ENCODE measurements around the gene RELN. TPM values are rescaled to one million over a fixed set of nuclear protein-coding genes. Genes with fewer than 3 reads are reported as not detected.

The RELN gene
- total RNA-seq, 1 experiment from 2014 or later, result 0.20 TPM

GRCh38 chr7:103748680-103749079, 240.8 kb downstream of the RELN start:
- no peak for ATAC-seq
- peaks cover 4% of the 10 kb centered on the region; the same call in 1 of the 2 replicates for H3K27me3 ChIP-seq (ENCODE audit: insufficient read depth, low read length)
- H3K27ac ChIP-seq (ENCODE audit: low read depth, low read length), result no peak overlapping the region
- no peak overlapping the region for H3K4me3 ChIP-seq (replicated peaks in 1 of 2; ENCODE audit: low read depth in 1 of 2, low read length in 2 of 2)
- no peaks in the 10 kb centered on the region for H3K79me2 ChIP-seq (ENCODE audit: insufficient read depth, low read length)
- no peaks in the 10 kb centered on the region for H3K9me3 ChIP-seq (ENCODE audit: control insufficient read depth in 1 of 2, insufficient read depth in 1 of 2, low read depth in 1 of 2, low read length in 2 of 2)
- no peak for DNase-seq (ENCODE audit: low read depth, low spot score)
- H3K36me3 ChIP-seq (ENCODE audit: control insufficient read depth in 1 of 2, insufficient read depth in 2 of 2, low read length in 2 of 2), result no peaks in the 10 kb centered on the region
- no TSS peak for BruUV-seq (replicated peaks)
- H2AFZ ChIP-seq (ENCODE audit: low read depth, low read length, poor library complexity, severe bottlenecking), result no peak overlapping the region
- H3K4me1 ChIP-seq (ENCODE audit: control insufficient read depth in 1 of 2, insufficient read depth in 2 of 2, low read length in 2 of 2), result no peaks in the 10 kb centered on the region
- no peaks in the 10 kb centered on the region for H4K20me1 ChIP-seq (ENCODE audit: insufficient read depth)
- intact Hi-C loops (cut with micrococcal nuclease), result no loop called here
- CTCF ChIA-PET, result no interaction called here
- POLR2A ChIA-PET, result no interaction called here
- no peaks in the 10 kb centered on the region for H3K9me2 ChIP-seq (ENCODE audit: insufficient read depth)
- TF ChIP-seq TCF7L2 (IDR thresholded peaks at IDR 0.05; ENCODE audit: borderline replicate concordance, extremely low read depth, insufficient read depth, insufficient read length), result no peak
- no peak for TF ChIP-seq POLR2AphosphoS5 (IDR thresholded peaks at IDR 0.05; ENCODE audit: low read depth, low read length)
- no peak for TF ChIP-seq EGR1 (IDR thresholded peaks at IDR 0.05; ENCODE audit: low read depth)
- TF ChIP-seq RAD21 (IDR thresholded peaks at IDR 0.05; ENCODE audit: low read depth), result no peak
- TF ChIP-seq CTCF (IDR thresholded peaks at IDR 0.05 in 2 of 3, conservative IDR thresholded peaks at IDR 0.05 in 1 of 3; ENCODE audit: borderline replicate concordance in 1 of 3, insufficient read depth in 1 of 3, low read depth in 2 of 3, low read length in 2 of 3), result no peak
- RAD21 ChIA-PET (ENCODE audit: low non-redundant PET in 1 of 2, low total read pairs in 2 of 2, uncharacterized antibody in 2 of 2, unreplicated experiment in 2 of 2), result no interaction called here
- H3K4me2 ChIP-seq (ENCODE audit: low read length), result no peak overlapping the region
- no peak overlapping the region for H3K9ac ChIP-seq (ENCODE audit: low read length)

- no peaks in the 10 kb centered on the region for H3K4me1 ChIP-seq (ENCODE audit: control insufficient read depth in 1 of 2, insufficient read depth in 2 of 2, low read length in 2 of 2)
- intact Hi-C loops (cut with micrococcal nuclease), result no loop called here
- H3K9me2 ChIP-seq (ENCODE audit: insufficient read depth), result no peaks in the 10 kb centered on the region
- ChIA-PET POLR2A (no interaction called here), RAD21 (ENCODE audit: low non-redundant PET in 1 of 2, low total read pairs in 2 of 2, uncharacterized antibody in 2 of 2, unreplicated experiment in 2 of 2) (no interaction called here), CTCF (no interaction called here)
- peaks cover 44% of the 10 kb centered on the region for H3K27me3 ChIP-seq (ENCODE audit: insufficient read depth, low read length)
- no peaks in the 10 kb centered on the region for H3K9me3 ChIP-seq (ENCODE audit: control insufficient read depth in 1 of 2, insufficient read depth in 1 of 2, low read depth in 1 of 2, low read length in 2 of 2)
- H3K9ac ChIP-seq (ENCODE audit: low read length), result no peak overlapping the region
- H3K4me3 ChIP-seq (replicated peaks in 1 of 2; ENCODE audit: low read depth in 1 of 2, low read length in 2 of 2), result no peak overlapping the region
- H4K20me1 ChIP-seq (ENCODE audit: insufficient read depth), result no peaks in the 10 kb centered on the region
- BruUV-seq (replicated peaks), result no TSS peak
- ATAC-seq, result no peak
- no peaks in the 10 kb centered on the region for H3K79me2 ChIP-seq (ENCODE audit: insufficient read depth, low read length)
- no peak overlapping the region for H2AFZ ChIP-seq (ENCODE audit: low read depth, low read length, poor library complexity, severe bottlenecking)
- no peak for DNase-seq (ENCODE audit: low read depth, low spot score)
- H3K27ac ChIP-seq (ENCODE audit: low read depth, low read length), result no peak overlapping the region
- no peaks in the 10 kb centered on the region for H3K36me3 ChIP-seq (ENCODE audit: control insufficient read depth in 1 of 2, insufficient read depth in 2 of 2, low read length in 2 of 2)
- H3K4me2 ChIP-seq (ENCODE audit: low read length), result no peak overlapping the region
- TF ChIP-seq SP1 (IDR thresholded peaks at IDR 0.05; ENCODE audit: low read depth) (no peak), CTCF (IDR thresholded peaks at IDR 0.05 in 2 of 3, conservative IDR thresholded peaks at IDR 0.05 in 1 of 3; ENCODE audit: borderline replicate concordance in 1 of 3, insufficient read depth in 1 of 3, low read depth in 2 of 3, low read length in 2 of 3) (no peak), ATF3 (IDR thresholded peaks at IDR 0.05) (no peak), MAX (IDR thresholded peaks at IDR 0.05) (no peak), EGR1 (IDR thresholded peaks at IDR 0.05; ENCODE audit: low read depth) (no peak), EZH2 (IDR thresholded peaks at IDR 0.05) (no peak), ELF1 (IDR thresholded peaks at IDR 0.05; ENCODE audit: borderline replicate concordance, low read depth) (no peak), SRF (IDR thresholded peaks at IDR 0.05; ENCODE audit: low read depth) (no peak)
Measured at GRCh38 chr7:103735377-103735776, 254.1 kb downstream of the RELN start.

Measured in HCT116 (cell line).